IMR-90 (cell line): ENCODE data around the gene ADGRV1. TPM values are rescaled to one million over a fixed set of nuclear protein-coding genes. Genes with fewer than 3 reads are reported as not detected.
A peak's percentile ranks its signal among the peaks of the same experiment; 100 is the strongest.

Source experiments
- ATAC-seq: fragments of 200-7000 bp; cut with Tn5 transposase; 2 replicates; pipeline ENCODE4 v1.9.1; 2020; ENCODE audit warnings: low read depth, mild to moderate bottlenecking, moderate library complexity
- BruUV-seq: library from RNA; stranded (reverse); fragments of 400-500 nt; replicated peaks from 2 replicates; lab custom pipeline; 2021; lab: Mats Ljungman, UMichigan
- CTCF ChIA-PET: fragments of 300-600 bp; formaldehyde crosslinking; extraction: SDS; loops from one replicate; lab custom pipeline; 2021; ENCODE audit warnings: antibody characterized with exemption; lab: Yijun Ruan, JAX
- POLR2A ChIA-PET: fragments of 300-600 bp; sonication (Branson Sonifier 250); formaldehyde crosslinking; loops from one replicate; lab custom pipeline; 2022; ENCODE audit warnings: antibody characterized with exemption; ENCODE audit not compliant: unreplicated experiment; lab: Charles Lee
- DNase-seq: peaks from one replicate; pipeline ENCODE4 v3.0.0; 2013
- H2AFZ ChIP-seq: replicated peaks from 2 replicates; pipeline ENCODE3; 2013; ENCODE audit warnings: low read length, mild to moderate bottlenecking; ENCODE audit not compliant: poor library complexity
- H2AK5ac ChIP-seq: 2 replicates; pipeline ENCODE4 v1.6.1; 2013; ENCODE audit warnings: low read depth, low read length, inconsistent platforms
- H2AK9ac ChIP-seq: replicated peaks from 2 replicates; pipeline ENCODE3; 2013; ENCODE audit warnings: mild to moderate bottlenecking, low read depth, low read length, moderate library complexity; ENCODE audit not compliant: poor library complexity
- H2BK120ac ChIP-seq: 2 replicates; pipeline ENCODE4 v1.6.1; 2013; ENCODE audit warnings: low read depth, low read length, inconsistent platforms
- H2BK15ac ChIP-seq: 3 replicates; pipeline ENCODE4 v1.6.1; 2013; ENCODE audit warnings: low read depth, low read length, inconsistent platforms
- H2BK20ac ChIP-seq: 2 replicates; pipeline ENCODE4 v1.6.1; 2013; ENCODE audit warnings: low read depth, mild to moderate bottlenecking, inconsistent platforms, low read length, moderate library complexity
- H2BK5ac ChIP-seq: 2 replicates; pipeline ENCODE4 v1.6.1; 2013; ENCODE audit warnings: mild to moderate bottlenecking, low read depth, low read length, inconsistent platforms; ENCODE audit not compliant: poor library complexity, severe bottlenecking
- H3K14ac ChIP-seq: replicated peaks from 2 replicates; pipeline ENCODE4 v1.6.1; 2013; ENCODE audit warnings: low read depth, low read length, inconsistent platforms
- H3K18ac ChIP-seq: 2 replicates; pipeline ENCODE4 v1.6.1; 2013; ENCODE audit warnings: low read depth, low read length, control low read depth
- H3K23ac ChIP-seq: 2 replicates; pipeline ENCODE4 v1.6.1; 2013; ENCODE audit warnings: low read depth, low read length, inconsistent platforms
- H3K27ac ChIP-seq: 2 replicates; pipeline ENCODE4 v1.5.1; 2013; ENCODE audit warnings: mild to moderate bottlenecking, control low read depth, low read length; ENCODE audit not compliant: insufficient read depth
- H3K27me3 ChIP-seq: 2 replicates; pipeline ENCODE4 v1.6.1; 2013; ENCODE audit warnings: low read length; ENCODE audit not compliant: control insufficient read depth, insufficient read depth
- H3K36me3 ChIP-seq: 2 replicates; pipeline ENCODE4 v1.6.1; 2013; ENCODE audit warnings: low read length, mixed read lengths; ENCODE audit not compliant: control insufficient read depth, insufficient read depth
- H3K4ac ChIP-seq: 2 replicates; pipeline ENCODE4 v1.6.1; 2013; ENCODE audit warnings: low read depth, low read length, inconsistent platforms
- H3K4me1 ChIP-seq: 2 replicates; pipeline ENCODE4 v1.6.1; 2013; ENCODE audit warnings: low read length, mixed read lengths; ENCODE audit not compliant: control insufficient read depth, insufficient read depth
- H3K4me2 ChIP-seq: 2 replicates; pipeline ENCODE4 v1.6.1; 2013; ENCODE audit warnings: low read depth, mild to moderate bottlenecking, control low read depth, low read length, moderate library complexity
- H3K4me3 ChIP-seq: 2 replicates; pipeline ENCODE4 v1.5.1; 2013; ENCODE audit warnings: low read depth, mild to moderate bottlenecking, control low read depth, low read length, moderate library complexity; ENCODE audit not compliant: insufficient read depth
- H3K56ac ChIP-seq: 2 replicates; pipeline ENCODE4 v1.6.1; 2013; ENCODE audit warnings: low read length, inconsistent platforms; ENCODE audit not compliant: insufficient read depth; ENCODE audit errors: extremely low read depth
- H3K79me1 ChIP-seq, 2 experiments: 2 replicates each; pipeline ENCODE4 v1.6.1; 2013; ENCODE audit warnings: low read length in 2 of 2, inconsistent platforms in 1 of 2, low read depth in 1 of 2
- H3K9ac ChIP-seq: 2 replicates; pipeline ENCODE4 v1.6.1; 2013; ENCODE audit warnings: low read depth, low read length, control low read depth
- H3K9me1 ChIP-seq: 2 replicates; pipeline ENCODE4 v1.6.1; 2013; ENCODE audit warnings: low read length, inconsistent platforms; ENCODE audit not compliant: insufficient read depth
- H3K9me3 ChIP-seq: 2 replicates; pipeline ENCODE4 v1.6.1; 2013; ENCODE audit warnings: low read length; ENCODE audit not compliant: control insufficient read depth, insufficient read depth
- H4K20me1 ChIP-seq: 2 replicates; pipeline ENCODE4 v1.6.1; 2013; ENCODE audit warnings: low read length, inconsistent platforms; ENCODE audit not compliant: insufficient read depth
- H4K5ac ChIP-seq: 2 replicates; pipeline ENCODE4 v1.6.1; 2013; ENCODE audit warnings: mild to moderate bottlenecking, low read depth, low read length, control low read depth
- H4K8ac ChIP-seq, 2 experiments: 2 replicates each; pipeline ENCODE4 v1.6.1; 2013; ENCODE audit warnings: low read depth in 2 of 2, low read length in 2 of 2, control low read depth in 1 of 2, inconsistent platforms in 1 of 2
- H4K91ac ChIP-seq: 2 replicates; pipeline ENCODE4 v1.6.1; 2013; ENCODE audit warnings: low read depth, low read length, inconsistent platforms; ENCODE audit not compliant: insufficient read depth
- CTCF ChIP-seq: conservative IDR thresholded peaks from 2 replicates; pipeline ENCODE4 v1.5.1; 2012; ENCODE audit warnings: mild to moderate bottlenecking, low read depth, low read length, improper control_type of control experiment
- ELK1 ChIP-seq: fragments of 150-350 bp; IDR thresholded peaks from 2 replicates; pipeline ENCODE4 v1.6.1; 2016; ENCODE audit warnings: low read depth, mild to moderate bottlenecking, low read length, moderate library complexity, borderline replicate concordance
- MAZ ChIP-seq: IDR thresholded peaks from 2 replicates; pipeline ENCODE4 v1.6.1; 2012; ENCODE audit warnings: low read depth, mild to moderate bottlenecking, low read length, improper control_type of control experiment, moderate library complexity, borderline replicate concordance
- RAD21 ChIP-seq: IDR thresholded peaks from 2 replicates; pipeline ENCODE4 v1.6.1; 2012; ENCODE audit warnings: low read length, improper control_type of control experiment
- SMC3 ChIP-seq: fragments of 150-350 bp; IDR thresholded peaks from 2 replicates; pipeline ENCODE4 v1.6.1; 2016; ENCODE audit warnings: low read depth, mild to moderate bottlenecking, antibody characterized with exemption, low read length, moderate library complexity
- WGBS, 2 experiments: methylation state at CpG; one replicate each; pipeline versions ENCODE4 v1.1.5 to v1.1.7; 2013; ENCODE audit warnings: missing lambda C conversion rate in 2 of 2; ENCODE audit not compliant: insufficient read length in 1 of 2; ENCODE audit errors: extremely low coverage in 2 of 2; 5-methylcytosine and 5-hydroxymethylcytosine counted together
- dilution Hi-C: fragments of 300-500 bp; cut with HindIII; formaldehyde crosslinking; loops from one replicate; pipeline ENCODE4 v1.14.3; 2018; ENCODE audit warnings: low sequenced_read_pairs; ENCODE audit not compliant: unreplicated experiment
- in situ Hi-C: fragments of 300-500 bp; cut with MboI; formaldehyde crosslinking; loops from 3 replicates; pipeline ENCODE4 v1.14.3; 2019; ENCODE audit warnings: low sequenced_read_pairs, inconsistent platforms, mixed read lengths
- intact Hi-C: fragments of 100-400 bp; cut with micrococcal nuclease; formaldehyde crosslinking; loops from 2 replicates; pipeline ENCODE4 v1.10.0; 2022
- polyA plus RNA-seq, 3 experiments: library from polyadenylated mRNA; depleted of rRNA; stranded (reverse); fragments of >200 nt; gene quantifications; 2 replicates each; pipeline ENCODE4 v1.2.3, GENCODE V29; 2012; ENCODE audit warnings: low replicate concordance in 1 of 3
- total RNA-seq: library from RNA; depleted of rRNA; stranded (reverse); fragments of >200 nt; gene quantifications from 2 replicates; pipeline ENCODE4 v1.2.3, GENCODE V29; 2012

The ADGRV1 gene
- total and polyA plus RNA-seq, 2 of the 4 experiments (the other 2 are of a cell fraction): under 0.01 TPM; not detected in 1

DNA sequence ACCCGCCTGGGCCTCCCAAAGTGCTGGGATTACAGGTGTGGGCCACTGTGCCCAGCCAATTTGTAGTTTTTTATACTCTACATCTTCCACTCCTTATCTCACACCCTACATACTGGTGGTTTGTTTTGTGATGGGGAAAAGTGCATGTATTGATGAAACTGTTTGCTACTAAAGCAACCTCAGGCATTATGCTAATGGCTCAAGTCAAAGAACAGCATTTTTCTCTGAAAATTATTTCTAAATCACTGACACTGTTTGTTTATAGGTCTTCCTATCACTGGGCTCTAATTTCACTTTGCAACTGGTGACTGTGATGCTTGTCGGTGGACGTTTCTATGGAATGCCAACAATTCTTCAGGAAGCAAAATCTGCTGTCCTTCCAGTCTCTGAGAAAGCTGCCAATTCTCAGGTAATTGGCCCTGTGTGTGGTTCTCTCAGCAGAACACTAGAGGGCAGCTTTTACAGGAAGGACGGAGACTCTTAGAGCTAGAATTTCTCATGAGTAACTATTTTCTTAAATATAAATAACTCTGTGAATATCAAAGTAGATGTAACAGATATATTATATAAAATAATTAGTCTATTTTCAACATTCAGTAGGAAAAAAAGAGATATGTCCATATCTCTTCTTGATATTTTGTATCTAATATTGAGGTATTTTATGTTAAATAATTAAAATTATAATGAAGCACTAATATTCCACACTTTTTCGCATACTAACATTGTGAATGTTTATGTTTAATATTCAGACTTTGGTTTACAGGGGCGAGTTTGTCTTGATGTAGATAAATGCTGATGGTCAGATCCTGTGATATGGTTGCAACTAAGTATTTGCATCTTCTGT lies 244.1 kb downstream of the ADGRV1 start:
- Histone ChIP-seq H3K9ac (no peak overlapping the region), H2BK5ac (no peak overlapping the region), H3K18ac (no peak overlapping the region), H2BK20ac (no peak overlapping the region), H2AFZ (no peak overlapping the region), H2AK5ac (no peak overlapping the region), H3K56ac (no peak overlapping the region), H4K5ac (no peak overlapping the region), H3K9me1 (no peaks in the 10 kb centered on the region), H3K27me3 (no peaks in the 10 kb centered on the region; the same call in 1 of the 2 replicates), H3K4me2 (no peak overlapping the region), H3K9me3 (no peaks in the 10 kb centered on the region), H2BK120ac (no peak overlapping the region), H2AK9ac (no peak overlapping the region), H3K23ac (no peak overlapping the region), H4K91ac (no peak overlapping the region), H2BK15ac (no peak overlapping the region), H3K27ac (no peak overlapping the region), H4K20me1 (no peaks in the 10 kb centered on the region), H3K36me3 (no peaks in the 10 kb centered on the region), H3K79me1 (no peaks in the 10 kb centered on the region), H3K14ac (no peak overlapping the region), H3K4me1 (no peaks in the 10 kb centered on the region), H3K4me3 (no peak overlapping the region), H3K4ac (no peak overlapping the region), H4K8ac (no peak overlapping the region)
- peak; percentile 32 for DNase-seq
- BruUV-seq: no TSS peak
- dilution Hi-C loops: no loop called here
- no CpG with 5 or more reads among the region's 6 CpGs for WGBS, 2 experiments
- ChIA-PET POLR2A (no interaction called here), CTCF (interaction anchor here (0.6 to 1.7 kb wide), 5 partner anchors 9 to 617 kb away, joined by 3 to 9 read pairs (median 5); no protein-coding TSS in a partner anchor)
- intact Hi-C loops: loop anchor here (2.0 kb wide), 1 partner anchor 616 kb away; no protein-coding TSS in a partner anchor
- peak; percentile 68 for ATAC-seq
- in situ Hi-C loops: no loop called here
- TF ChIP-seq SMC3 (peak; percentile 21; the same call in 1 of the 2 replicates), CTCF (peak; percentile 61), ELK1 (no peak), RAD21 (peak; percentile 30; the same call in 1 of the 2 replicates), MAZ (no peak)
